ENCODE results near the gene EBF4.
"Not testable (repeated sequence)": the region's sequence is repeated elsewhere in the genome, so short reads cannot be mapped to it uniquely, and the experiment has no call there.

The EBF4 gene

GRCh38 chr20:2797136-2797983 lies 104.8 kb downstream of the EBF4 start:
- no peak for DNase-seq

GRCh38 chr20:2798095-2798805 lies 105.7 kb downstream of the EBF4 start:
- DNase-seq: no peak

- DNase-seq: no peak
Observed at GRCh38 chr20:2798814-2799213, 106.2 kb downstream of the EBF4 start.

GRCh38 chr20:2799271-2799670 lies 106.7 kb downstream of the EBF4 start:
- no peak for DNase-seq

DNA sequence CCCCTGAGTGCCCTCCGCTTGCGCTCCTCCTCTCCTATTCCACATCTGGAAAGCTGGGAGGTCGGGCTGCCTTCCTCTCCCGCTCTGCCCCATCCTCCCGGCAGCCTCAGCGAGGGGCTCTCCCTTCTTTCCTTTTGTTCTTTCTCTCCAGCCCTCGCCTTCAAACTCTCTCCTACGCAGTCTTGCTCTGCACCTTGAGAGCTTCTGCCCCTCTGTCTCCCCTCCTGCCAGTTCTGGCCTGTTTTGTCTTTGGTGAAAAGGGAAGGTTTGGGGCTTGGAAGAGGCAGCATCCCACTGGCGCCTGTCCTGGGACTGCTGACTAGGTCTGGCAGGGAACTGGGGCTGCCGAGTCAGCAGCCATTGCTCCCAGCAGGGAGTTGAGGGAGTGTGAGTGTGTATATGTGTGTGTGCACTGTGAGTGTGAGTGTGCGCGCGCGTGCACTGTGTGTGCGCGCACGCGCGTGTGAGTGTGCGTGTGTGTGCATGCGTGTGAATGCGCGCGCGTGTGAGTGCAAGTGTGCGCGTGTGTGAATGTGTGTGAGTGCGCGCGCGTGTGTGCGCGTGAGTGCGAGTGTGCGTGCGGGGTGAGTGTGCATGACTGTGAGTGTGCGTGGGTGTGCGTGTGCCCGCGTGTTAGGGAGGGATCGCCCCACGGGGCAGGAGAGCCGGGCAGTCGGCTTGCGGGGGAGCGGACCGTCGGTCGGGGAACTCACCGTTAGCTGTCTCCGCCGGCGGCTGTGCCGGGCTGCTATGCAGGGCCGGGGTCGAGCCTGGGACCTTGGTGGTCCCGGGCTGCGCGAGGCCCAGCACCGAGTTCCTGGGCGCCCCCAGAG lies 107.3 kb downstream of the EBF4 start:
- no peak for DNase-seq

DNA sequence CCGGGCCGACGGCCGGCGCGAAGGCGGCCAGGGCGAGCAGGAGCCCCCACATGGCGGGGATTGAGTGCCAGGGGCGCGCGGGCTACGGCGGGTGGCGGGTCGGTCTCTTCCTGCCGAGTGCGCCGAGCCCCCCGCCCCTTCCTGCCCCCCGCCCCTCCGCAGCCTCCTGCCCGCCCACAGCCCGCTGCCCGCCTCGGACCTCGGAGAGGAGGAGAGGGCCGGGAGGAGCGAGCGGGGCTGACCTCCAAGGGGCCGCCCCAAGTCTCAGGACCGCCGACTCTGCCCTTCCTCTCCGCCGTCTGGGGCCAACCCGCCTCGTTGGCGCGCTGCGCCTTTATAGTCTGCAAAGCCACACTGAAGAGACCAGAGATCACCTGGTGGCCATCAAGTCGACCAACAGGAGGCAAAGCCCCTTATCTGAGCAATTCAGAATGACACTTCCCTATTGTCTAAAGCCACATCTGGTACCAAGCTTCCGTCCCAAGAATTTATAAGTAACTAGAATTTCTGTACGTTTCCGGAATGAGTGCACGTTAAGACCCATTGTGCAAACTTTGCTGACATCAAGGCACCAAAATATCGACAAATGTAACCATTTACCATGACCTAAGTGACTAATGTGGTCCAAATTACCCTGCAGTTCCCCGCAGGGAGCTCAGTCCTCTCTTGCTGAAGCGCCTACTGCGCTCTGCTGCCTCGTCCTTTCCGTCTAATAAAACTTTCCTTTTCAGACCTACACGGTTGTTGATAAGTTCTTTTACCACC lies 108.1 kb downstream of the EBF4 start, which contains the start of gene CPXM1:
CPXM1 (minus strand) TSS at position 107 of the 765 bp plus-strand sequence; CDS start at position 52, 55 bp downstream.
- DNase-seq: no peak

GRCh38 chr20:2801286-2801728 lies 108.7 kb downstream of the EBF4 start:
- DNase-seq: no peak

DNA sequence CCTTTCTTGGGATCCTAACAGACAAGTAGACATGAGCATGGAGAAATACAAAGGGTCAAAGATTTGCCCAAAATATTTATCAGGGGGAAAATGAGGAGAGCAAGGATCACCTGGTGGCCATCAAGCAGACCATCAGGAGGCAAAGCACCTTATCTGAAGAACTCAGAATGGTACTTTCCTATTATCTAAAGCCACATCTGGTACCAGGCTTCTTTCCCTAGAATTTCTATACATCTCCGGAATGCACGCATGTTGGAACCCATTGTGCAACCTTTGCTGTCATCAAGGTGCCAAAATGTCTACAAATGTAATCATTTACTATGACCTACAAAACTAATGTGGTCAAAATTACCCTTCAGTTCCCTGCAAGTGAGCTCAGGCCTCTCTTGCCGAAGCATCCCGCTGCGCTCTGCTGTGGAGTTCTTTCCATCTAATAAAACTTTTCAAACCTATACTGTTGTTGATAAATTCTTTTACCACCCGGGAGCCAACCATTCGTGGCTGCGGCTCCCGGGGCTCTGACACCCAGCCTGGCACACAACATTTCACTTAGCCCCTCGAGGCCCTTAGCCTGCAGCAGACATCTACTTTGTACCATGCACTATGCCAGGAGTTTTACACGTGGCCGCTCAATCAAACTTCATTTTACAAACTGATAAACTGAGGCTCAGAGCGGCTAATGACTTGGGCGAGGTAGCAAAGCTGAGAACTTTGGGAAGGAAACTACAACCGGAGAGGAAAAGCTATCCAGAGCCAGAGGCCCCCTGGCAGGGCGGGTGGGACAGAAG lies 111.7 kb downstream of the EBF4 start:
- DNase-seq: no peak

- no peak for DNase-seq
Observed at GRCh38 chr20:2804852-2805688, 112.5 kb downstream of the EBF4 start.

DNA sequence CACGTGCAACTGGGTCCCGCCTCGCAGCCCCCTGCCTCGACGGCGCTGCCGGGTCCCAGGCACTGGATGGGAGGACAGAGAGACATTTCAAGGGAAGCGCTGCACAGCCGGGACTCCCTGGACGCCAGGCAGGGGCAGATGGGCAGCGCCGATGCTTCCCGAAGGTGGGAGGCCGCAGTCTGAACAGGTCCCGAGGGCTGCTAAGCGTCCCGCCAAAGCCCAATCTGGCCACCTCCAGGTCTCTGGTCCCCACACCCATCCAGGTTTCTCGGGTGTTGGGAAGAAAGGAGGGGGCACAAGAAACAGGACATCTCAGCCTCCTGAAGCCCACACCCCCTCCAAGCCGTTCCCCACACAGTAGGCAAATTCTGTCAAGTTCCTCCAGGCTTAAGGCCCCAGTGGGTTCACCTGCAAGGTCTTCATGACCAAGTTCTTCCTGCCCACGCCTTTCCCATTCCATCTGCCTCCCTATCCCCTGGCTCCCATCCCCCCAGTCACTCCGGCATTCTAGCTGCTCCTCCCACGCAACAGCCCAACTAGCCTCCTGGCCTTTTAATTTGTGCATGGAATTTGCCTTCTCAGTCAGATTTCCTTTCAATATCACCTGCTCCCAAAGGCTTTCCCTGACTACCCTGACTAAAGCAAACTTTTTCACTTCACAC lies 113.2 kb downstream of the EBF4 start:
- no peak for DNase-seq

DNA sequence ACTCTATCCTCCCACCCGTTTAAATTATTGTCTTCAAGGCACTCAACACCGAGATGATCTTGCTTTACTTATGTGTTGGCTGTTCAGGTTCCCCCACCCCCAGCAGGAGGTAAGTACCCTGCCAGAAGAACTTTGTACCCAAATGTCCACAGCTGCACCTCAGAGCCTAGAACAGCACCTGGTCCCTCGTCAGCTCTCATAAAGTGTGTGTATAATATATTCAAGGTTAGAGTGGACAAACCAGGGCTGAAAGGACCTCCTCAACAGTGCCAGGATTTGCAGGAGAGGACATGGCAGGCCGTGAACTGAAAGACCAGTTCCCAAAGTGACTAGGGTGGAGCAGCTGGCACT lies 113.7 kb downstream of the EBF4 start:
- DNase-seq: no peak

DNA sequence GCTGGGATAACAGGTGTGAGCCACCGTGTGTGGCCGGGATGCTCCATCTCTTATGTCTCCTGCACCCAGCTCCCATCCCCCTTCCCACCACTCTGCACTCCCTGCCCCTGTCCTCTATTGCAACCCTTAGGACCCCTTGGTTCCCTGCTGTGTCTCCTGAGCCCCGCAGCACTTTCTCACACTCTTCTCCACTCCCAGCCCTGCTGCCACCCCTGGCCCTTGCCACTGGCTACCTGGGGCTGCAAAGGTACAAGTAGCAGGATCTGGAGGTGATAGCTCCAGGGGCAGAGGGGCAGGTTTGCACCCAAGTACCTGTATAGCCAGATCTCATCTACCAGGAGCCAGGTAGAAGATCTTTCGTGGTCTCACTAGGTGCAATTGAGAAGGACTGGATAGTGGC lies 114.4 kb downstream of the EBF4 start:
- DNase-seq: no peak

DNA sequence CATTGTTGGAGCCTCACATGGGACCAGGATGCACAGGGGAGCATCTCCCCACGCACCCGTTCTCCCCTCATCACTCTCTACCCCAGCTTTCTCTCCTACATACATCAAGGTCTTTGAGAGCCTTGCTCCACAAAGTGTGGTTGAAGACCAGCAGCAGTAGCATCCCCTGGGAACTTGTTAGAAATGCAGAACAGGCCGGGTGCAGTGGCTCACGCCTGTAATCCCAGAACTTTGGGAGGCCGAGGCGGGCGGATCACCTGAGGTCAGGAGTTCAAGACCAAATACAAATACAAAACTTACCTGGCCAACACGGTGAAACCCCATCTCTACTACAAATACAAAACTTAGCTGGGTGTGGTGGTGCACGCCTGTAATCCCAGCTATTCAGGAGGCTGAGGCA lies 115.3 kb downstream of the EBF4 start:
- DNase-seq: not testable (repeated sequence)

GRCh38 chr20:2809690-2810089 lies 117.1 kb downstream of the EBF4 start:
- no peak for DNase-seq
